Measurements from ENCODE around the gene LAMA4. TPM values are rescaled to one million over a fixed set of nuclear protein-coding genes. Genes with fewer than 3 reads are reported as not detected.

Gene LAMA4
- total RNA-seq, 1 experiment from 2014 or later = 0.72 TPM

- intact Hi-C loops (cut with micrococcal nuclease) = no loop called here
- H3K27me3 Mint-ChIP-seq (ENCODE audit: insufficient read depth, unreplicated experiment) = no peaks in the 10 kb centered on the region
- peaks cover 17% of the 10 kb centered on the region for H3K4me1 Mint-ChIP-seq (ENCODE audit: insufficient read depth, unreplicated experiment)
- BruUV-seq (replicated peaks) = no TSS peak
- no peak overlapping the region for H3K27ac Mint-ChIP-seq (ENCODE audit: low read depth, unreplicated experiment)
- H3K4me3 Mint-ChIP-seq (ENCODE audit: unreplicated experiment) = no peak overlapping the region
- POLR2A ChIA-PET = interaction anchor here (0.7 to 2.2 kb wide), 2 partner anchors 10 to 81 kb away, joined by 3 to 10 read pairs; no protein-coding TSS in a partner anchor
- CTCF ChIA-PET = interaction anchor here (0.6 to 1.1 kb wide), 6 partner anchors 13 to 1080 kb away, joined by 3 to 4 read pairs (median 3); no protein-coding TSS in a partner anchor
- H3K9me3 Mint-ChIP-seq (ENCODE audit: unreplicated experiment) = no peaks in the 10 kb centered on the region
- no peak for TF ChIP-seq CTCF (IDR thresholded peaks at IDR 0.05; ENCODE audit: unreplicated experiment)
- H3K36me3 Mint-ChIP-seq (ENCODE audit: insufficient read depth, unreplicated experiment) = peaks cover 4% of the 10 kb centered on the region
- no peak for DNase-seq (ENCODE audit: unreplicated experiment)
Measured at GRCh38 chr6:112228480-112229332, 25.7 kb downstream of the LAMA4 start.

DNA sequence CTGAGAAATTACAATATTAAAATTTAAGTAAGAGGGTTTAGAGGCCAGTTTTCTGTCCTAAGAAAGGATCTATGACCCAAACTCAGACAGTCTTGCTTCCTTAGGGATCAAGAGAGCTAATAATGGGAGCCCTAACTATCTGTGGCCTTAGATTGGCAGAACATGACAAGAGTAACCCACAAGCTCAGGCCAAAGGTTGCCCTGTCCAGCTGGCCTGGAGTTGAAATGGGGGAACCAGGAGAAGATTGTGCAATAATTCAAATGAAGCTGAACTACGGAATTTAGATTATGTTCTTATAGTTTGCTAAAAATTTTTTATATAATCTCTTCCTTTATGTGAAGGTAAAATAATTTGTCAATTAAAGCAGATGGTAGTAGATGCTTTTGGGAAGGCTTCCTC lies 26.4 kb downstream of the LAMA4 start:
- Mint-ChIP-seq H3K36me3 (ENCODE audit: insufficient read depth, unreplicated experiment) (peaks cover 6% of the 10 kb centered on the region), H3K4me1 (ENCODE audit: insufficient read depth, unreplicated experiment) (peaks cover 21% of the 10 kb centered on the region), H3K9me3 (ENCODE audit: unreplicated experiment) (no peaks in the 10 kb centered on the region), H3K27ac (ENCODE audit: low read depth, unreplicated experiment) (no peak overlapping the region), H3K27me3 (ENCODE audit: insufficient read depth, unreplicated experiment) (no peaks in the 10 kb centered on the region), H3K4me3 (ENCODE audit: unreplicated experiment) (no peak overlapping the region)
- no peak for DNase-seq (ENCODE audit: unreplicated experiment)
- CTCF ChIA-PET = interaction anchor here (0.7 kb wide), 1 partner anchor 142 kb away, joined by 3 read pairs; no protein-coding TSS in a partner anchor
- no peak for TF ChIP-seq CTCF (IDR thresholded peaks at IDR 0.05; ENCODE audit: unreplicated experiment)
- BruUV-seq (replicated peaks) = no TSS peak
- POLR2A ChIA-PET = no interaction called here
- intact Hi-C loops (cut with micrococcal nuclease) = no loop called here

- Mint-ChIP-seq H3K9me3 (ENCODE audit: unreplicated experiment) (no peaks in the 10 kb centered on the region), H3K27me3 (ENCODE audit: insufficient read depth, unreplicated experiment) (no peaks in the 10 kb centered on the region), H3K4me1 (ENCODE audit: insufficient read depth, unreplicated experiment) (peaks cover 25% of the 10 kb centered on the region), H3K36me3 (ENCODE audit: insufficient read depth, unreplicated experiment) (peaks cover 6% of the 10 kb centered on the region), H3K27ac (ENCODE audit: low read depth, unreplicated experiment) (no peak overlapping the region), H3K4me3 (ENCODE audit: unreplicated experiment) (no peak overlapping the region)
- intact Hi-C loops (cut with micrococcal nuclease) = no loop called here
- POLR2A ChIA-PET = no interaction called here
- CTCF ChIA-PET = no interaction called here
- no TSS peak for BruUV-seq (replicated peaks)
- DNase-seq (ENCODE audit: unreplicated experiment) = no peak
- no peak for TF ChIP-seq CTCF (IDR thresholded peaks at IDR 0.05; ENCODE audit: unreplicated experiment)
Measured at GRCh38 chr6:112227411-112227810, 27.0 kb downstream of the LAMA4 start.

DNA sequence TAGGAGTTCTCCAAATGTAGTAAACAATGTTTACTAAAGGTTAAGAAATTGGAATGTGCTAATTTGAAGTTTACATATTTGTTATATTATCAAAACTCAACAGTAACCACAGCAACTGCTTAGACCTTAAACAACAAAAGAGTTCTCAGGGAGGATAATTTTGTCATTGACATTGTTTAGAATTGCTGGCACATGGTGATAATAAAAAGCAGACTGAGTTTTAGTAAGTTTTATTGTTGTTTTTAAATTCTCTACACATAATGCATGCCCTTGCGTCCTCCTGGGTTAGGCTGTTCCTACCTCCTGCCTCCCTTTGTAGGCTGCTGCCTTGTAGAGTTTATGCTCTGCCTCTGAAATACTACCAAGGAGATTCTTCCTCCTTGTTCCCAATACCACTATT lies 28.7 kb downstream of the LAMA4 start:
- Mint-ChIP-seq H3K9me3 (ENCODE audit: unreplicated experiment) (no peaks in the 10 kb centered on the region), H3K4me1 (ENCODE audit: insufficient read depth, unreplicated experiment) (peaks cover 15% of the 10 kb centered on the region), H3K27me3 (ENCODE audit: insufficient read depth, unreplicated experiment) (no peaks in the 10 kb centered on the region), H3K27ac (ENCODE audit: low read depth, unreplicated experiment) (no peak overlapping the region), H3K4me3 (ENCODE audit: unreplicated experiment) (no peak overlapping the region), H3K36me3 (ENCODE audit: insufficient read depth, unreplicated experiment) (peaks cover 6% of the 10 kb centered on the region)
- intact Hi-C loops (cut with micrococcal nuclease) = no loop called here
- no TSS peak for BruUV-seq (replicated peaks)
- CTCF ChIA-PET = no interaction called here
- TF ChIP-seq CTCF (IDR thresholded peaks at IDR 0.05; ENCODE audit: unreplicated experiment) = no peak
- DNase-seq (ENCODE audit: unreplicated experiment) = no peak
- POLR2A ChIA-PET = no interaction called here
